HG02938 (cell line): ENCODE measurements around the gene ITFG2.

Experiments used
- ATAC-seq: cut with Tn5 transposase; IDR thresholded peaks from one replicate; pipeline ENCODE4 v1.9.1; 2021; ENCODE audit warnings: mild to moderate bottlenecking, moderate library complexity; ENCODE audit not compliant: unreplicated experiment

Gene ITFG2

GRCh38 chr12:2826721-2827515 is 14.4 kb downstream of the ITFG2 start:
- ATAC-seq: no peak

DNA sequence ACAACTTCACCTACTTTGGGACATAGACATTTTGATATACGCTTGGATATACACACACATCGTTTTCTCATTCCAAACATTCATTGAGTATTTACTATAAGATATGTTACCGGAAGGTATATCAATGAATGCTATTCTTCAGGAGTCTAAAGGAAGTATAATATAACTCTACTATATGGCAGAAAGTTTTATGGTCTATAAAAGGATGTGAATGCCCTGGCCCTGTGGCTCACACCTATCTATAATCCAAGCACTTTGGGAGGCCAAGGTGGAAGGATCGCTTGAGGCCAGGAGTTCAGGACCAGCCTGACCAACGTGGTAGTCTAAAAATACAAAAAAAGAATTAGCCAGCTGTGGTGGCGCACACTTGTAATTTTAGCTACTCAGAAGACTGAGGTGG is 16.8 kb downstream of the ITFG2 start:
- no peak for ATAC-seq

GRCh38 chr12:2832550-2833127 is 20.2 kb downstream of the ITFG2 start:
- ATAC-seq: no peak

GRCh38 chr12:2833327-2833726 is 20.9 kb downstream of the ITFG2 start:
- ATAC-seq: no peak

DNA sequence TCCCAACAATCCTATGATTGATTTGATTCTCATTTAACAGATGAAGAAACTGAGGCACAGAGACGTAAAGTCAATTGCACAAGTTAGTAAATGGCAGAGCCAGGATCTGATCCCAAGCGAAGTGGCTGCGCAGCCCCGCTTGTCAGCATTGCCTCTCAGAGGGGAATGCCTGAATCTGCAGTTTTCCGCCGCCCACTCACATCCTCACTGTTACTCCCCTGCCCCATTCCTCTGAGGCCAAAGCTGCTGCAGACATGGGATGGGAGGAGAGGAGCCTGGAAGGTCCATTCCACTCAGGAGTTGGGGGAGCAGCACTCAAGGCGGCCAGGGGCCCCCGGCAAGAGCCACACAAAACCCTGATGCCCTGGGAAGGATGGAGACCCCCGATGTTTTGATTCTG is 21.3 kb downstream of the ITFG2 start:
- no peak for ATAC-seq

DNA sequence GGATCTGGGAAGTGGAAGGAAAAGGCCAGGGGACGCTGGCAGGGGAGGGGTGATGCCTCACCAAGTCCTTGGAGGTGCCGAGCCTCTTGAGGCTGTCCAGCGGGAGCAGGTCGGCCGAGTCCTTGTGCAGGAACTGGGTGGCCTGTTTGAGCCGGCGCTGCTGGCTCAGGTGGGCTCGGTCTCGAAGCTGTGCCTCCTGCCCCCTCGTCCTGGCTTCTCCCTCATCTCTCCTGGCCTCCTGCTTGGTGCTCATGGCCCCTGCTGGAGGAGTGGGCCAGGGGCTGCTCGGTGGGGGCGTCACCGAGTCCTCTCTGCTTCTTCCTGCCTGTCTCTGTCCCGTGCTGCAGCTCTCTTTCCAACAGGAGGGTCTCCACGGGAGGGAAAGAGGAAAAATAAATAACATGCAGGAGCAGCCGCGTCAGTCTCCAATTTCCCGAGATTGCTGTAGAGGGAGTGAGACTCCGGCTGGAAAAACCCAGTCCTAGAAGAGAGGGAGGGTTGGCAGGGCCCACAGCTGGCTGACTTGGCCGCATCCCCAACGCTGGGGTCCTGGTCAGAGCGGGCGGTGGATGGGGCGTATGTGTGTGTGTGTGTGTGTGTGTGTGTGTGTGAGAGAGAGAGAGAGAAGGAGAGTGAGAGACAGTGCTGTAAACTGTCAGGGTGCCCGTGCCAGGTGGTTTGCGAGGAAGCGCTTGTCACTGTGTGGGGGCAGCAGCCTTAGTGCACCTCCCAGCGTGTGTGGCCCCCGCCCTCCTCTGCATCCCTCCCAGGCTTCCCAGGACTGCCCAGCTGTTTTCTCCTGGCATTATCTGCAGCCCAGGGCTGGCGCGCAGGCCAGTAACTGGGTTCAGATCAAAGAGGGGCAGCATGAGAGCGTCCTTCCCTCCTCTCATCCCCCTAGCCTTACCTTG is 22.4 kb downstream of the ITFG2 start, which contains the start of gene NRIP2:
Gene NRIP2 (minus strand): TSS at position 455 of the 911 bp plus-strand sequence. CDS start 52 bp downstream, at position 403.
- ATAC-seq: no peak

DNA sequence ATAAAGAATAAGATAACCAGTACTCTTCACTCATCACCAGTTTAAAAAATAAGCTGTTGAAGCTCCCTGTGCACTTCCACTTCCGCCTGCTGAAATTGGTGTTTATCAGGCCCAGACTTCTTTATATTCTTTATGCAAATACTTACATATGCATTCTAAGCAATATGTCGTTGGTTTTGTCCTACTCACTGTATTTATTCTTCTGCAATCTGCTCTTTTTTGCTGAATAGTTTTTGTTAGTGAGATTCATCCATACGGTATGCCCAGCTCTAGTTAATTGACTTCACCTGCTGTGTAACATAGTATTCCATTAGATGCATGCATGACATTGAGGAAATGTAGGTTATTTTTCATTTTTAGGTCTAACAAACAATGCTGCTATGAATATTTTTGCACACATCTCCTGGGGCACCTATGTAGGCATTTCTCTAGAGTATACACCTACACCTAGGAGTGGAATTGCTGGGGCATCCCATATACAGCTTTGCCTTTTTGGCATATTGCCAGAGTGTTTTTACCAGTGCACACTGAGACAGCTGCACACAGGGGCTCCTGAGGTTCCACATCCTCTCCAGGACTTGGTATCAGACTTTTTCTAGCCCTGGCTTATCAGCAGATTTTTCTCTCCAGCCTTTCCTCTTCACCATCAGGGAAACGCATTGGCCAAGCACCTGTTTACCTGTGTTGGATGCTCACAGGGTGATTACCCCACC is 23.4 kb downstream of the ITFG2 start:
- no peak for ATAC-seq

- ATAC-seq: no peak
These were observed 24.1 kb downstream of the ITFG2 start for GRCh38 chr12:2836574-2836973.

DNA sequence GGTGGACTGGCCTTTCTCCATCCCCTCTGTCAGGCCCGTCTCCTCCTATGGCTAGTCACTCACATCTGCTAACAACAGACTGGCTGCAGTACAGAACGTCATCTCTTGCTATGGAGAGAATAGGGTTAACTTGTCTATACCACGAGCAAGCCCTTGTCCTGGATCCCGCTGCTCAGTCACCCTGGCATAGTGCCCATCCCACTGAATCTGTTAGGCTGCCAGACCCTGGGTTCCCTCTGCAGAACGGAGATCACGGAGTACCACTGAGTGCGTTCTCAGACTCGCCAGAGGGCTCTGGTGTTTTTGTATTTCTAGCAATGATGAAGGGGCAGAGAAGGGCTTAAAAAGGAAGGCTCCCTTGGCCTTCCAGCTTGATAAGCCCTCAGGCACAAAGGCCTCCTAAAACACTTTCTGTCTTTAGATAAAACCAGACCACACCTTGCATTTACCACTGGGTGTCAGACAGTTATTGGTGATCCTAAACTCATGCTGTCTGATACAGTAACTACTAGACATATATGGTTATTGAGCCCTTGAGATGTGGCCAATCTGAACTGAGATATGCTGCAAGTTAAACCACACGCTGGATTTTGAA is 28.7 kb downstream of the ITFG2 start:
- ATAC-seq: no peak

- no peak for ATAC-seq
These were observed 30.5 kb downstream of the ITFG2 start for GRCh38 chr12:2842948-2843347.

DNA sequence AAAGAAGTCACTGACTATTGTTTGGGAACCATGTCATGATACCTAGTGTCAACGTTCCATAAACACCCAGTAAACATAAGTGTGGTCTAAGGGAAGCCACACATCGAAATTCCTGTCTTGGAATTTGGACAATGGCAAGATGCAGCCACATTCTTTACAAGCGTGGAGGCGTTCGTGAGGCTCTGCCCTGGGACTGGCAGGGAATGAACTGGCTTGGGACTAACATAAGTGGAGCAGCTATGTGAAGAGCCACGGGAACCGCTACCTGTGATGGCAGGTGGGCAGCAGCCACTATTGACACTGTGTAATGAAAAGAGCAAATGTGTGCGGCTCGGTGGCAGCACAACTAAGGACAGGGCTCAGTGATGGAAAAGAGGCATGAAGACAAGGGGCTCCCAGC is 32.3 kb downstream of the ITFG2 start:
- ATAC-seq: no peak

GRCh38 chr12:2845280-2845679 is 32.8 kb downstream of the ITFG2 start:
- ATAC-seq: no peak

GRCh38 chr12:2851931-2852330 is 39.5 kb downstream of the ITFG2 start:
- ATAC-seq: no peak

DNA sequence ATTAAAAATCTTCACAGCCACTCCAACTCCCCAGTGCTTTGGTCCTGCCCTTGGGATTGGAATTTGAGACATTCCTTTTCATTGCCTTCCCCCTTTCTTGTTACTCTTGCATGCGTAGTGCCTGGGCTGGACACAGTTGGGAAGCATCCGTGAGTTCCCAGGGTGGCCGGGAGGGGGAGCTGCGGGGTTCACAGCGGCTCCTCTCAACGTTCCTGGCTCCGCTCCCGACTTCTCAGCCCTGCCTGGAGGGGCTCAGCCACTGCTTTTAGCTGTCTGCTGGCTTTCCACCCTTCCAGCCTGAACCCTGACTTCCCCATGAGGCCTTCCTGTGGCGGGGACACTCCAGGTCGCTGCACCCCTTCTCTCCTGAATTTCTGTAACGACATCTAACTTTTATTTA is 41.2 kb downstream of the ITFG2 start:
- ATAC-seq: no peak

- no peak for ATAC-seq
These were observed 42.4 kb downstream of the ITFG2 start for GRCh38 chr12:2854669-2855453.

GRCh38 chr12:2855546-2855945 is 43.1 kb downstream of the ITFG2 start:
- no peak for ATAC-seq

- ATAC-seq: no peak
These were observed 43.6 kb downstream of the ITFG2 start for GRCh38 chr12:2856051-2856450.

GRCh38 chr12:2857021-2857431 is 44.6 kb downstream of the ITFG2 start, which contains the start of gene TEX52:
TEX52 (minus strand) TSS chr12:2857039; CDS start chr12:2857026, 13 bp downstream.
- no peak for ATAC-seq

DNA sequence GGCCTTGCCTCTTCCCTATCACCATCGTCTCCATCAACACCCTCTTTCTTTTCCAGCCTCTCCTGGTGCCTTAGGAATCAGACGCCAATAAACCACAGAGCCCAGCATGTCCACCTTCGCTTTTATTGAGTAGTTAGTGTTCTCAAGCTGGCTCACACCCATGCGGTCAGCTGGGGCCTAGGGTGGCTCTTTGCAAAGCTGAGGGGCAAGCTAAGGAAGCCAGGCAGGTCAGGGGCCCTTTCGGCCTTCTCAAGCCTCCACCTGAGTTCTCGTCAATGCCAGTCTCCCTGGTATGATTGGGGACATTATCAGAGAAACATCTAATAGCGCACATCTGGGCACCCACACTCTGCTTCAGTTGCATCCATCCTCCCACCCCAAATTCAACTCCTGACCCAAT is 45.1 kb downstream of the ITFG2 start:
- ATAC-seq: no peak

DNA sequence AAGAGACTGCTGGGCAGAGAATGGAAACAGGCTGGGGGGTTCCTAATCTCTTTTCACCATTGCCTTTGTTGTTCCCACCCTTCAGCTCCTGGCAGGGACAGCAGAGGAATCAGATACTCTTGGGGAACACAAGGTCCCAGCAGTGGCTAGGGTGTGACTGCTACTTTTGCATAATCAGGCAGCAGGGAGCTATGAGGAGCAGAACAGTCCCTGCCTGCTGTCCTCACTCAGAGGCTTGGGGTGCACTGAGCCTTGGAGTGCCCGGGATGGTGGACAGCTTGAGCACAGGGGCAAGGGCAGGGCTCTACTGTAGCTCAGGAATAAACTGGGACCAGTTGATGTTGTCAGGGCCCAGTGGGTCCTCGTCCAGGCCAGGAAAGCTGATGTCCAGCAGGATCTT is 45.9 kb downstream of the ITFG2 start:
- no peak for ATAC-seq
